Measurements from ENCODE around the gene MRPS15.

DNA sequence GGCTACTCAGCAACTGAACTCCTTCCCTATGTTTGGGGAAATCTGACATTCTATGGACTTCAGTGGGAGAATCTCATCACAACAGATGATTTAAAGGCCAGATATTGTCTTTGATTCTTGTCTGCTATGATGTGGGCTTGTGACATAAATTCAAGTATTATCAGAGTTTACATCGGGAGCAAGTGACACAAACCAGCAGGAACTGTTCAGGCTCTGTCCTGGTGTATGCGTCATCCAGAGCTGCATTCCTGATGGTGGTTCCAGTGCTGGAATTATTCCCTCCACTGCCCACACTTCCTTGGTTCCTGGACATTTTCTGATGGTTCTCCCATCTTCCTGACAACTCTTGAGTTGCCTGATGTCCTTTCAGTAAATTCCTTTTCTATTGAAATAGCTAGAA, 55.7 kb downstream of the MRPS15 start:
- TF ChIP-seq, protein P1, sequence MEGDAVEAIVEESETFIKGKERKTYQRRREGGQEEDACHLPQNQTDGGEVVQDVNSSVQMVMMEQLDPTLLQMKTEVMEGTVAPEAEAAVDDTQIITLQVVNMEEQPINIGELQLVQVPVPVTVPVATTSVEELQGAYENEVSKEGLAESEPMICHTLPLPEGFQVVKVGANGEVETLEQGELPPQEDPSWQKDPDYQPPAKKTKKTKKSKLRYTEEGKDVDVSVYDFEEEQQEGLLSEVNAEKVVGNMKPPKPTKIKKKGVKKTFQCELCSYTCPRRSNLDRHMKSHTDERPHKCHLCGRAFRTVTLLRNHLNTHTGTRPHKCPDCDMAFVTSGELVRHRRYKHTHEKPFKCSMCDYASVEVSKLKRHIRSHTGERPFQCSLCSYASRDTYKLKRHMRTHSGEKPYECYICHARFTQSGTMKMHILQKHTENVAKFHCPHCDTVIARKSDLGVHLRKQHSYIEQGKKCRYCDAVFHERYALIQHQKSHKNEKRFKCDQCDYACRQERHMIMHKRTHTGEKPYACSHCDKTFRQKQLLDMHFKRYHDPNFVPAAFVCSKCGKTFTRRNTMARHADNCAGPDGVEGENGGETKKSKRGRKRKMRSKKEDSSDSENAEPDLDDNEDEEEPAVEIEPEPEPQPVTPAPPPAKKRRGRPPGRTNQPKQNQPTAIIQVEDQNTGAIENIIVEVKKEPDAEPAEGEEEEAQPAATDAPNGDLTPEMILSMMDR (IDR thresholded peaks at IDR 0.05; ENCODE audit: low read depth, low read length), result no peak
- no peak for TF ChIP-seq EZH2phosphoT487 (IDR thresholded peaks at IDR 0.05; ENCODE audit: low read depth)
